ENCODE measurements around the gene MYCL.

Gene MYCL

DNA sequence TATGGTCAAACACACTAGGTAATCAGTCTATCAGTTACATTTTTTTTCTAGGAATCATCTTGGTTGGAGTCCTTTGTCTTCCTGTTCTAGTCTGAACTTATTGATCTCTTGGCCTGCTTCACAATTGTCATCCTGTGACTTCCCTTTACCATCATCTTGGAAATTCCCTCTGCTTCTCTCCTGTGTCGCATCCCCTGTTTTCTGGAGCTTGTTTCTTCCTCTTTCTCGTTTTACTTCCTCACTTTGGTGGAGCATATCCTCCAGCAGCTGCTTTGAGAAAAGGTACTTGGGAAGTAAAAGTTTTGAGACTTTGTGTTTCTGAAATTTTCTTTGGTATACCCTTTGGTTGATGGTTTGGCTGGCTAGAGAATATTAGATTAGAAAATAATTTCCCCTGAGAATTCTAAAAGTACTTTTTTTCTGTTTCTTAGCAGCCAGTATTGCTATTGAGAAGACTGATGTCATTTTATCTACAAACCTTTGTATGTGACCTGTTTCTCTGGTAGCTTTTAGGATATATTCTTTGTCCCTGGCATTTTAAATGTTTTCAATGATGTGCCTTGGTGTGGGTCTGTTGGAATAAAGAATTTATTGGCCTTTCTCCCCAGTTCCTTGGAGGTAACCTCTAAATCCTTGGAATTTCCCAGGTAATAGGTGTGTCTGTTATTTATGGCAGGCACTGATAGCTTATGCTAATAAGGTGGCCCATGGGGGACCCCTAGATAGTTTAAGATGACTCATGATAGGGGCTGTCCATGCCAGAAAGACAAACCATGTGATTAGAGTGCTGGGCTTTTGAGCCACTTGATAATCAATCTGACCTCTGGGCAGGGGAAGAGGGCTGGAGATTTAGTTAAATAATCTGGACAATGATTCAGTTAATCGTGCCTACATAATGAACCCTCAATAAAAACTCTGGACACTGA, 6.1 kb upstream of the MYCL start (continued):
- TF ChIP-seq, protein P1, sequence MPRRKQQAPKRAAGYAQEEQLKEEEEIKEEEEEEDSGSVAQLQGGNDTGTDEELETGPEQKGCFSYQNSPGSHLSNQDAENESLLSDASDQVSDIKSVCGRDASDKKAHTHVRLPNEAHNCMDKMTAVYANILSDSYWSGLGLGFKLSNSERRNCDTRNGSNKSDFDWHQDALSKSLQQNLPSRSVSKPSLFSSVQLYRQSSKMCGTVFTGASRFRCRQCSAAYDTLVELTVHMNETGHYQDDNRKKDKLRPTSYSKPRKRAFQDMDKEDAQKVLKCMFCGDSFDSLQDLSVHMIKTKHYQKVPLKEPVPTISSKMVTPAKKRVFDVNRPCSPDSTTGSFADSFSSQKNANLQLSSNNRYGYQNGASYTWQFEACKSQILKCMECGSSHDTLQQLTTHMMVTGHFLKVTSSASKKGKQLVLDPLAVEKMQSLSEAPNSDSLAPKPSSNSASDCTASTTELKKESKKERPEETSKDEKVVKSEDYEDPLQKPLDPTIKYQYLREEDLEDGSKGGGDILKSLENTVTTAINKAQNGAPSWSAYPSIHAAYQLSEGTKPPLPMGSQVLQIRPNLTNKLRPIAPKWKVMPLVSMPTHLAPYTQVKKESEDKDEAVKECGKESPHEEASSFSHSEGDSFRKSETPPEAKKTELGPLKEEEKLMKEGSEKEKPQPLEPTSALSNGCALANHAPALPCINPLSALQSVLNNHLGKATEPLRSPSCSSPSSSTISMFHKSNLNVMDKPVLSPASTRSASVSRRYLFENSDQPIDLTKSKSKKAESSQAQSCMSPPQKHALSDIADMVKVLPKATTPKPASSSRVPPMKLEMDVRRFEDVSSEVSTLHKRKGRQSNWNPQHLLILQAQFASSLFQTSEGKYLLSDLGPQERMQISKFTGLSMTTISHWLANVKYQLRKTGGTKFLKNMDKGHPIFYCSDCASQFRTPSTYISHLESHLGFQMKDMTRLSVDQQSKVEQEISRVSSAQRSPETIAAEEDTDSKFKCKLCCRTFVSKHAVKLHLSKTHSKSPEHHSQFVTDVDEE (CRISPR knock-in tag; IDR thresholded peaks at IDR 0.05) = no peak
- TF ChIP-seq ISL1 (CRISPR knock-in tag; IDR thresholded peaks at IDR 0.05) (no peak), SNAI2 (CRISPR knock-in tag; IDR thresholded peaks at IDR 0.05) (no peak), ZC3H10 (CRISPR knock-in tag; IDR thresholded peaks at IDR 0.05) (no peak), BACH2 (CRISPR knock-in tag; IDR thresholded peaks at IDR 0.05; ENCODE audit: borderline replicate concordance) (no peak)

GRCh38 chr1:39905172-39905571, 3.5 kb upstream of the MYCL start:
- TF ChIP-seq RARB (CRISPR knock-in tag; IDR thresholded peaks at IDR 0.05) (no peak), ZNF565 (CRISPR knock-in tag; conservative IDR thresholded peaks at IDR 0.05; ENCODE audit: low read depth) (no peak), ESRRG (CRISPR knock-in tag; IDR thresholded peaks at IDR 0.05) (no peak)
- TF ChIP-seq, protein P2, sequence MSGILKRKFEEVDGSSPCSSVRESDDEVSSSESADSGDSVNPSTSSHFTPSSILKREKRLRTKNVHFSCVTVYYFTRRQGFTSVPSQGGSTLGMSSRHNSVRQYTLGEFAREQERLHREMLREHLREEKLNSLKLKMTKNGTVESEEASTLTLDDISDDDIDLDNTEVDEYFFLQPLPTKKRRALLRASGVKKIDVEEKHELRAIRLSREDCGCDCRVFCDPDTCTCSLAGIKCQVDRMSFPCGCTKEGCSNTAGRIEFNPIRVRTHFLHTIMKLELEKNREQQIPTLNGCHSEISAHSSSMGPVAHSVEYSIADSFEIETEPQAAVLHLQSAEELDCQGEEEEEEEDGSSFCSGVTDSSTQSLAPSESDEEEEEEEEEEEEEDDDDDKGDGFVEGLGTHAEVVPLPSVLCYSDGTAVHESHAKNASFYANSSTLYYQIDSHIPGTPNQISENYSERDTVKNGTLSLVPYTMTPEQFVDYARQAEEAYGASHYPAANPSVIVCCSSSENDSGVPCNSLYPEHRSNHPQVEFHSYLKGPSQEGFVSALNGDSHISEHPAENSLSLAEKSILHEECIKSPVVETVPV (CRISPR knock-in tag; IDR thresholded peaks at IDR 0.05) = no peak
- TF ChIP-seq, protein P1 (CRISPR knock-in tag; IDR thresholded peaks at IDR 0.05) = no peak
- ATAC-seq = no peak

GRCh38 chr1:39902460-39902807, 717 bp upstream of the MYCL start:
- ATAC-seq = no peak; the same call in 2 of the 3 replicates
- TF ChIP-seq ZNF565 (CRISPR knock-in tag; conservative IDR thresholded peaks at IDR 0.05; ENCODE audit: low read depth) (no peak), BACH2 (CRISPR knock-in tag; IDR thresholded peaks at IDR 0.05; ENCODE audit: borderline replicate concordance) (no peak), PATZ1 (CRISPR knock-in tag; IDR thresholded peaks at IDR 0.05; ENCODE audit: borderline replicate concordance) (no peak), ZFP30 (CRISPR knock-in tag; IDR thresholded peaks at IDR 0.05) (no peak), ARNTL (CRISPR knock-in tag; IDR thresholded peaks at IDR 0.05; ENCODE audit: borderline replicate concordance, low read depth) (no peak), SNAI2 (CRISPR knock-in tag; IDR thresholded peaks at IDR 0.05) (no peak), ISL1 (CRISPR knock-in tag; IDR thresholded peaks at IDR 0.05) (no peak), ESRRG (CRISPR knock-in tag; IDR thresholded peaks at IDR 0.05) (no peak), OSR1 (CRISPR knock-in tag; IDR thresholded peaks at IDR 0.05) (no peak), ZFP3 (CRISPR knock-in tag; IDR thresholded peaks at IDR 0.05) (no peak), TOX (CRISPR knock-in tag; IDR thresholded peaks at IDR 0.05; ENCODE audit: borderline replicate concordance) (no peak)
- TF ChIP-seq, protein P1 (CRISPR knock-in tag; IDR thresholded peaks at IDR 0.05) = no peak
- TF ChIP-seq, protein P2 (CRISPR knock-in tag; IDR thresholded peaks at IDR 0.05) = no peak

All from SK-N-SH treated with all-trans-retinoic acid at 6 μM for 48 hours (cell line).